HepG2 (cell line): ENCODE results near the gene TTC21B. TPM values are rescaled to one million over a fixed set of nuclear protein-coding genes. Genes with fewer than 3 reads are reported as not detected.

Experiments
- ATAC-seq: fragments of 200-7000 bp; cut with Tn5 transposase; 3 replicates; pipeline ENCODE4 v1.9.1; 2020; ENCODE audit warnings: mild to moderate bottlenecking, moderate library complexity
- BruUV-seq: library from RNA; stranded (reverse); fragments of 400-500 nt; replicated peaks from 2 replicates; lab custom pipeline; 2021; lab: Mats Ljungman, UMichigan
- CTCF ChIA-PET: fragments of 300-600 bp; formaldehyde crosslinking; extraction: SDS; loops from one replicate; lab custom pipeline; 2021; ENCODE audit warnings: low total read pairs, inconsistent platforms, low intra/inter-chr PET ratio; lab: Yijun Ruan, JAX
- POLR2A ChIA-PET: fragments of 350-600 bp; sonication (Branson Sonifier 250); formaldehyde crosslinking; loops from one replicate; lab custom pipeline; 2020; ENCODE audit warnings: antibody characterized with exemption, inconsistent platforms; lab: Yijun Ruan, JAX
- DNase-seq: peaks from one replicate; pipeline ENCODE4 v3.0.0-alpha.2; 2015; ENCODE audit warnings: low spot score
- FAIRE-seq: peaks from 3 replicates; lab custom pipeline; 2011; peaks lifted over from hg19 to GRCh38; lab: Jason Lieb, UNC
- H2AFZ ChIP-seq: one replicate; pipeline ENCODE4 v1.6.1; 2011; ENCODE audit warnings: low read length, inconsistent platforms
- H3K27ac ChIP-seq: fragments of 300-600 bp; 3 replicates; pipeline ENCODE4 v1.8.0; 2011; ENCODE audit warnings: mixed run types, mild to moderate bottlenecking, mixed read lengths, low read length, inconsistent platforms; ENCODE audit not compliant: insufficient read depth; ENCODE audit errors: extremely low read length
- H3K27me3 ChIP-seq, 2 experiments: fragments of 200-600 bp in 1 of 2; 2 replicates in 1 of 2; 3 replicates in 1 of 2; pipeline versions ENCODE4 v1.6.0 to v1.8.0; 2011; ENCODE audit warnings: low read length in 2 of 2, mild to moderate bottlenecking in 2 of 2, moderate library complexity in 2 of 2, inconsistent platforms in 1 of 2; ENCODE audit not compliant: insufficient read depth in 2 of 2, control insufficient read depth in 1 of 2
- H3K36me3 ChIP-seq, 2 experiments: fragments of 200-600 bp in 1 of 2; replicated peaks in 1 of 2; 2 replicates in 1 of 2; 3 replicates in 1 of 2; pipeline versions ENCODE4 v1.5.1 to v1.8.0; 2011; ENCODE audit warnings: low read length in 2 of 2, inconsistent platforms in 1 of 2; ENCODE audit not compliant: insufficient read depth in 2 of 2, control insufficient read depth in 1 of 2
- H3K4me1 ChIP-seq: 2 replicates; pipeline ENCODE4 v1.5.1; 2012; ENCODE audit warnings: low read length, inconsistent platforms; ENCODE audit not compliant: insufficient read depth
- H3K4me2 ChIP-seq: 2 replicates; pipeline ENCODE4 v1.6.0; 2011; ENCODE audit warnings: low read depth, low read length, inconsistent platforms
- H3K4me3 ChIP-seq, 3 experiments: fragments of 200-600 bp in 1 of 3; sonication (generic), shearing (Covaris generic) in 1 of 3; replicated peaks in 1 of 3; 2 replicates each; pipeline ENCODE4 v1.5.1; 2011 to 2016; ENCODE audit warnings: low read length in 3 of 3, inconsistent platforms in 2 of 3, low read depth in 2 of 3, mild to moderate bottlenecking in 2 of 3, control low read depth in 1 of 3, mixed read lengths in 1 of 3; ENCODE audit not compliant: insufficient read depth in 1 of 3
- H3K79me2 ChIP-seq: one replicate; pipeline ENCODE4 v1.6.1; 2011; ENCODE audit warnings: low read length, inconsistent platforms; ENCODE audit not compliant: insufficient read depth
- H3K9ac ChIP-seq: 2 replicates; pipeline ENCODE4 v1.6.0; 2011; ENCODE audit warnings: mild to moderate bottlenecking, low read depth, low read length, inconsistent platforms; ENCODE audit not compliant: insufficient read depth
- H3K9me3 ChIP-seq: 2 replicates; pipeline ENCODE4 v1.5.1; 2012; ENCODE audit warnings: mild to moderate bottlenecking, low read length
- H4K20me1 ChIP-seq: 2 replicates; pipeline ENCODE4 v1.6.0; 2011; ENCODE audit warnings: inconsistent platforms, mild to moderate bottlenecking, low read length, moderate library complexity; ENCODE audit not compliant: insufficient read depth
- AHDC1 ChIP-seq: sonication (generic); formaldehyde crosslinking; IDR thresholded peaks from 2 replicates; pipeline ENCODE4 v1.5.1; 2020; ENCODE audit warnings: mild to moderate bottlenecking, missing genetic modification reagents, borderline replicate concordance
- ATM ChIP-seq: fragments of 450-650 bp; IDR thresholded peaks from 2 replicates; pipeline ENCODE4 v1.7.1; 2017; ENCODE audit warnings: mild to moderate bottlenecking, borderline replicate concordance
- CEBPG ChIP-seq: IDR thresholded peaks from 2 replicates; pipeline ENCODE4 v1.6.1; 2016
- HNRNPL ChIP-seq: fragments of 200-400 bp; formaldehyde crosslinking; IDR thresholded peaks from 2 replicates; pipeline ENCODE4 v1.6.1; 2017; ENCODE audit warnings: mild to moderate bottlenecking, low read depth, low read length
- MED1 ChIP-seq: sonication (generic); formaldehyde crosslinking; IDR thresholded peaks from 2 replicates; pipeline ENCODE4 v1.4.0; 2020; ENCODE audit warnings: missing genetic modification reagents
- MYNN ChIP-seq: sonication (generic); formaldehyde crosslinking; IDR thresholded peaks from 2 replicates; pipeline ENCODE4 v1.4.0; 2020; ENCODE audit warnings: mild to moderate bottlenecking, low read depth, missing genetic modification reagents
- PHF5A ChIP-seq: IDR thresholded peaks from one replicate; pipeline ENCODE4 v1.6.1; 2018; ENCODE audit warnings: low read depth, missing genetic modification reagents; ENCODE audit not compliant: unreplicated experiment
- PLRG1 ChIP-seq: fragments of 450-650 bp; conservative IDR thresholded peaks from 2 replicates; pipeline ENCODE4 v1.6.1; 2016
- SKIL ChIP-seq: sonication (generic); formaldehyde crosslinking; IDR thresholded peaks from 2 replicates; pipeline ENCODE4 v1.8.0; 2022; ENCODE audit warnings: missing genetic modification reagents, mild to moderate bottlenecking, moderate library complexity, borderline replicate concordance
- TBP ChIP-seq: sonication (generic); formaldehyde crosslinking; IDR thresholded peaks from 2 replicates; pipeline ENCODE4 v1.5.0; 2020; ENCODE audit warnings: missing genetic modification reagents
- ZNF280D ChIP-seq: sonication (generic); formaldehyde crosslinking; IDR thresholded peaks from 2 replicates; pipeline ENCODE4 v1.5.1; 2020; ENCODE audit warnings: mild to moderate bottlenecking, missing genetic modification reagents
- WGBS: methylation state at CpG from one replicate; pipeline ENCODE4 v1.1.6; 2017; ENCODE audit warnings: low lambda C conversion rate; 5-methylcytosine and 5-hydroxymethylcytosine counted together
- in situ Hi-C: cut with HindIII; loops from 2 replicates; pipeline ENCODE4 v1.10.0; 2017; ENCODE audit warnings: low pct_unique_long_range_greater_than_20kb; ENCODE audit not compliant: extremely low pct_ligation_motif_present
- intact Hi-C: fragments of 100-400 bp; cut with micrococcal nuclease; formaldehyde crosslinking; loops from one replicate; pipeline ENCODE4 v1.10.0; 2022; ENCODE audit not compliant: unreplicated experiment
- polyA plus RNA-seq, 8 experiments: library from polyadenylated mRNA; depleted of rRNA in 3 of 8; stranded (reverse) in 7 of 8; unstranded in 1 of 8; fragments of >200 nt; fragmentation: Illumina TruSeq in 4 of 8; extraction: Trizol in 4 of 8; gene quantifications; 2 replicates each; pipeline versions ENCODE4 v1.2.1 to v1.2.3, GENCODE V29; 2011 to 2016; ENCODE audit warnings: low read depth in 4 of 8, missing spikeins in 1 of 8, mixed read lengths in 1 of 8; ENCODE audit not compliant: insufficient read depth in 1 of 8
- total RNA-seq, 5 experiments: library from RNA; depleted of rRNA; stranded (reverse); fragments of >200 nt; fragmentation: Illumina TruSeq; extraction: Trizol; gene quantifications; 2 replicates each; pipeline ENCODE4 v1.2.3, GENCODE V29; 2016; ENCODE audit warnings: low read depth in 1 of 5

TTC21B gene
- total and polyA plus RNA-seq, 2 of the 13 experiments (the other 11 are each of a cell fraction or from before 2014, with no cell fraction given) = 39.1 to 67.1 TPM

GRCh38 chr2:165958313-165958960 lies 4.9 kb upstream of the TTC21B start:
- POLR2A ChIA-PET = no interaction called here
- CTCF ChIA-PET = no interaction called here
- WGBS = 45% methylated on average over 3 of the region's 3 CpGs
- Histone ChIP-seq H3K36me3 (no peaks in the 10 kb centered on the region), H2AFZ (peak overlapping the region; percentile 46), H4K20me1 (no peaks in the 10 kb centered on the region), H3K4me1 (peaks cover 12% of the 10 kb centered on the region), H3K9me3 (no peaks in the 10 kb centered on the region), H3K4me3 (no peak overlapping the region), H3K9ac (no peak overlapping the region), H3K4me2 (no peak overlapping the region), H3K79me2 (no peaks in the 10 kb centered on the region), H3K27me3 (no peaks in the 10 kb centered on the region), H3K27ac (no peak overlapping the region)
- DNase-seq (no peak), FAIRE-seq (no peak), ATAC-seq (no peak)
- intact Hi-C loops = no loop called here
- BruUV-seq = no TSS peak
- TF ChIP-seq MED1 (CRISPR knock-in tag) = no peak
- TF ChIP-seq TBP (CRISPR knock-in tag) = no peak
- no peak for TF ChIP-seq SKIL (CRISPR knock-in tag)
- TF ChIP-seq PLRG1 = no peak
- TF ChIP-seq AHDC1 (CRISPR knock-in tag) = no peak
- TF ChIP-seq CEBPG (CRISPR knock-in tag) = no peak
- TF ChIP-seq PHF5A (CRISPR knock-in tag) = no peak
- TF ChIP-seq ATM = no peak
- TF ChIP-seq HNRNPL = no peak
- no peak for TF ChIP-seq MYNN (CRISPR knock-in tag)
- TF ChIP-seq ZNF280D (CRISPR knock-in tag) = no peak
- in situ Hi-C loops = no loop called here
